H9 (cell line): ENCODE measurements around the gene DPCD. TPM values are rescaled to one million over a fixed set of nuclear protein-coding genes. Genes with fewer than 3 reads are reported as not detected.

Experiments used
- DNase-seq: peaks from one replicate; pipeline ENCODE4 v3.0.0-alpha.2; 2017
- H2AFZ ChIP-seq: one replicate; pipeline ENCODE4 v1.6.1; 2013; ENCODE audit warnings: mild to moderate bottlenecking, low read length, control low read depth, moderate library complexity
- H2AK5ac ChIP-seq: 2 replicates; pipeline ENCODE4 v1.6.1; 2013; ENCODE audit warnings: low read length, control low read depth, mixed read lengths; ENCODE audit not compliant: insufficient read length
- H2BK120ac ChIP-seq: one replicate; pipeline ENCODE4 v1.6.1; 2013; ENCODE audit warnings: low read depth, mild to moderate bottlenecking, low read length, control low read depth, inconsistent platforms; ENCODE audit not compliant: poor library complexity, severe bottlenecking
- H2BK12ac ChIP-seq: 2 replicates; pipeline ENCODE4 v1.6.1; 2013; ENCODE audit warnings: low read length, control low read depth, mixed read lengths, low read depth; ENCODE audit not compliant: insufficient read length
- H2BK15ac ChIP-seq: 2 replicates; pipeline ENCODE4 v1.6.1; 2013; ENCODE audit warnings: low read depth, low read length, control low read depth
- H2BK20ac ChIP-seq: one replicate; pipeline ENCODE4 v1.6.1; 2013; ENCODE audit warnings: low read depth, mild to moderate bottlenecking, low read length, control low read depth, inconsistent platforms; ENCODE audit not compliant: poor library complexity, severe bottlenecking
- H2BK5ac ChIP-seq: 2 replicates; pipeline ENCODE4 v1.6.1; 2013; ENCODE audit warnings: low read length, control low read depth, mixed read lengths; ENCODE audit not compliant: insufficient read length
- H3K14ac ChIP-seq: 2 replicates; pipeline ENCODE4 v1.6.1; 2013; ENCODE audit warnings: low read length, control low read depth; ENCODE audit not compliant: insufficient read depth
- H3K18ac ChIP-seq: 2 replicates; pipeline ENCODE4 v1.6.1; 2013; ENCODE audit warnings: low read depth, mild to moderate bottlenecking, mixed read lengths, low read length, control low read depth; ENCODE audit not compliant: insufficient read length
- H3K23ac ChIP-seq: 2 replicates; pipeline ENCODE4 v1.6.1; 2013; ENCODE audit warnings: low read length, control low read depth, mixed read lengths, low read depth; ENCODE audit not compliant: insufficient read length
- H3K23me2 ChIP-seq: 2 replicates; pipeline ENCODE4 v1.6.1; 2013; ENCODE audit warnings: low read depth, mild to moderate bottlenecking, mixed read lengths, low read length, control low read depth; ENCODE audit not compliant: insufficient read length, poor library complexity, severe bottlenecking
- H3K27ac ChIP-seq: 2 replicates; pipeline ENCODE4 v1.5.1; 2013; ENCODE audit warnings: low read length, control low read depth, mixed read lengths, low read depth; ENCODE audit not compliant: insufficient read length
- H3K27me3 ChIP-seq: 2 replicates; pipeline ENCODE4 v1.6.1; 2013; ENCODE audit warnings: low read length, control low read depth, inconsistent platforms; ENCODE audit not compliant: insufficient read depth
- H3K4ac ChIP-seq: 2 replicates; pipeline ENCODE4 v1.6.1; 2013; ENCODE audit warnings: low read depth, mild to moderate bottlenecking, control low read depth, inconsistent platforms, low read length, moderate library complexity
- H3K4me1 ChIP-seq: 2 replicates; pipeline ENCODE4 v1.6.1; 2013; ENCODE audit warnings: low read length, control low read depth, inconsistent platforms; ENCODE audit not compliant: insufficient read depth
- H3K4me2 ChIP-seq: 2 replicates; pipeline ENCODE4 v1.6.1; 2013; ENCODE audit warnings: low read length, control low read depth, mixed read lengths; ENCODE audit not compliant: insufficient read length, insufficient read depth
- H3K56ac ChIP-seq: 2 replicates; pipeline ENCODE4 v1.6.1; 2013; ENCODE audit warnings: low read depth, mild to moderate bottlenecking, mixed read lengths, low read length, control low read depth; ENCODE audit not compliant: insufficient read length
- H3K79me1 ChIP-seq: 2 replicates; pipeline ENCODE4 v1.6.1; 2013; ENCODE audit warnings: low read depth, mild to moderate bottlenecking, moderate library complexity, low read length, control low read depth, inconsistent platforms; ENCODE audit not compliant: insufficient read depth, poor library complexity, severe bottlenecking
- H3K79me2 ChIP-seq: 2 replicates; pipeline ENCODE4 v1.6.1; 2013; ENCODE audit warnings: low read length, control low read depth, inconsistent platforms; ENCODE audit not compliant: insufficient read depth
- H3K9ac ChIP-seq: 2 replicates; pipeline ENCODE4 v1.6.1; 2013; ENCODE audit warnings: low read length, control low read depth, mixed read lengths; ENCODE audit not compliant: insufficient read length; ENCODE audit errors: extremely low read depth
- H3K9me3 ChIP-seq: one replicate; pipeline ENCODE4 v1.6.1; 2013; ENCODE audit warnings: low read depth, low read length, inconsistent platforms; ENCODE audit not compliant: control insufficient read depth
- H3T11ph ChIP-seq: one replicate; pipeline ENCODE4 v1.6.1; 2013; ENCODE audit warnings: mild to moderate bottlenecking, low read length, control low read depth, inconsistent platforms
- H4K20me1 ChIP-seq: one replicate; pipeline ENCODE4 v1.6.1; 2013; ENCODE audit not compliant: control insufficient read depth, insufficient read length, insufficient read depth
- H4K5ac ChIP-seq: 2 replicates; pipeline ENCODE4 v1.6.1; 2013; ENCODE audit warnings: low read depth, mild to moderate bottlenecking, mixed read lengths, low read length, control low read depth; ENCODE audit not compliant: insufficient read length
- H4K8ac ChIP-seq: replicated peaks from 2 replicates; pipeline ENCODE4 v1.6.1; 2013; ENCODE audit warnings: low read length, control low read depth, mixed read lengths, low read depth; ENCODE audit not compliant: insufficient read length
- H4K91ac ChIP-seq: 2 replicates; pipeline ENCODE4 v1.6.1; 2013; ENCODE audit warnings: low read depth, mild to moderate bottlenecking, moderate library complexity, mixed read lengths, low read length, control low read depth; ENCODE audit not compliant: insufficient read length
- H3K27ac Mint-ChIP-seq, 3 experiments: 2 replicates in 2 of 3; 3 replicates in 1 of 3; pipeline ENCODE4 v1.8.0; 2020 to 2021; ENCODE audit warnings: mixed read lengths in 3 of 3, mild to moderate bottlenecking in 1 of 3, moderate library complexity in 1 of 3
- H3K27me3 Mint-ChIP-seq: 2 replicates; pipeline ENCODE4 v1.8.0; 2021; ENCODE audit warnings: low read depth, mild to moderate bottlenecking, moderate library complexity, mixed read lengths
- H3K36me3 Mint-ChIP-seq, 3 experiments: 2 replicates in 2 of 3; 3 replicates in 1 of 3; pipeline ENCODE4 v1.8.0; 2020 to 2021; ENCODE audit warnings: low read depth in 3 of 3, mixed read lengths in 3 of 3; ENCODE audit not compliant: insufficient read depth in 1 of 3
- H3K4me1 Mint-ChIP-seq, 2 experiments: 2 replicates each; pipeline ENCODE4 v1.8.0; 2020; ENCODE audit warnings: mixed read lengths in 2 of 2
- H3K4me3 Mint-ChIP-seq, 2 experiments: 2 replicates in 1 of 2; 3 replicates in 1 of 2; pipeline ENCODE4 v1.8.0; 2020 to 2021; ENCODE audit warnings: mild to moderate bottlenecking in 2 of 2, mixed read lengths in 2 of 2, moderate library complexity in 1 of 2
- H3K9me3 Mint-ChIP-seq, 2 experiments: 2 replicates in 1 of 2; 3 replicates in 1 of 2; pipeline ENCODE4 v1.8.0; 2020; ENCODE audit warnings: mild to moderate bottlenecking in 2 of 2, mixed read lengths in 2 of 2, moderate library complexity in 1 of 2
- CTCF ChIP-seq: fragments of 200-600 bp; sonication (generic); conservative IDR thresholded peaks from 3 replicates; pipeline ENCODE4 v1.8.0; 2021; ENCODE audit warnings: antibody characterized with exemption, mild to moderate bottlenecking
- WGBS: extraction: QIAGEN DNeasy Blood & Tissue Kit; methylation state at CpG from one replicate; pipeline ENCODE4 v1.1.7; 2013; ENCODE audit warnings: missing lambda C conversion rate, low lambda C conversion rate, mixed read lengths; ENCODE audit not compliant: insufficient read length; ENCODE audit errors: extremely low coverage; 5-methylcytosine and 5-hydroxymethylcytosine counted together
- total RNA-seq: library from RNA; stranded (reverse); gene quantifications from 2 replicates; pipeline ENCODE4 v1.2.1, GENCODE V29; 2021

DPCD gene
- total RNA-seq, 1 experiment from 2014 or later = 21.8 TPM

GRCh38 chr10:101563497-101564040 is 24.6 kb upstream of the DPCD start:
- H3K27me3 Mint-ChIP-seq = peaks cover 57% of the 10 kb centered on the region
- Histone ChIP-seq H3K18ac (no peak overlapping the region), H3K9ac (no peak overlapping the region)

More at GRCh38 chr10:101563497-101564040, 24.6 kb upstream of the DPCD start:
- H2BK12ac ChIP-seq = no peak overlapping the region
- H3K23me2 ChIP-seq = no peaks in the 10 kb centered on the region
- H3K56ac ChIP-seq = no peak overlapping the region
- H3K79me1 ChIP-seq = no peaks in the 10 kb centered on the region
- H2BK20ac ChIP-seq = no peak overlapping the region
- no peaks in the 10 kb centered on the region for H3K4me1 ChIP-seq
- no peak overlapping the region for H3K4me2 ChIP-seq
- TF ChIP-seq CTCF = no peak
- no peak overlapping the region; the same call in 1 of the 2 replicates for H3K14ac ChIP-seq
- Mint-ChIP-seq H3K4me1 (peaks cover 10 to 13% of the 10 kb centered on the region in 2 experiments), H3K9me3 (no peaks in the 10 kb centered on the region; a peak in 1 of 5 replicates), H3K27ac (no peak overlapping the region), H3K4me3 (no peak overlapping the region), H3K36me3 (no peaks in the 10 kb centered on the region; a peak in 1 of 7 replicates)
- H2BK5ac ChIP-seq = no peak overlapping the region
- peak; percentile 14 for DNase-seq
- H4K8ac ChIP-seq = no peak overlapping the region
- no peak overlapping the region for H2BK15ac ChIP-seq
- WGBS = no CpG with 5 or more reads among the region's 11 CpGs
- H3K4ac ChIP-seq = no peak overlapping the region
- H4K5ac ChIP-seq = no peak overlapping the region
- no peaks in the 10 kb centered on the region for H3K79me2 ChIP-seq
- H3K23ac ChIP-seq = no peak overlapping the region
- peaks cover 8% of the 10 kb centered on the region; the same call in 1 of the 2 replicates for H3K27me3 ChIP-seq
- H3T11ph ChIP-seq = no peak overlapping the region
- no peak overlapping the region for H4K91ac ChIP-seq
- H3K9me3 ChIP-seq = no peaks in the 10 kb centered on the region
- H2BK120ac ChIP-seq = no peak overlapping the region
- no peaks in the 10 kb centered on the region for H4K20me1 ChIP-seq
- H2AFZ ChIP-seq = no peak overlapping the region
- no peak overlapping the region for H3K27ac ChIP-seq
- H2AK5ac ChIP-seq = no peak overlapping the region
